GM21576 (cell line): ENCODE data around the gene CDH4.

Experiments
- ATAC-seq: cut with Tn5 transposase; IDR thresholded peaks from one replicate; pipeline ENCODE4 v1.9.1; 2021; ENCODE audit warnings: mild to moderate bottlenecking, moderate library complexity; ENCODE audit not compliant: unreplicated experiment

The CDH4 gene

DNA sequence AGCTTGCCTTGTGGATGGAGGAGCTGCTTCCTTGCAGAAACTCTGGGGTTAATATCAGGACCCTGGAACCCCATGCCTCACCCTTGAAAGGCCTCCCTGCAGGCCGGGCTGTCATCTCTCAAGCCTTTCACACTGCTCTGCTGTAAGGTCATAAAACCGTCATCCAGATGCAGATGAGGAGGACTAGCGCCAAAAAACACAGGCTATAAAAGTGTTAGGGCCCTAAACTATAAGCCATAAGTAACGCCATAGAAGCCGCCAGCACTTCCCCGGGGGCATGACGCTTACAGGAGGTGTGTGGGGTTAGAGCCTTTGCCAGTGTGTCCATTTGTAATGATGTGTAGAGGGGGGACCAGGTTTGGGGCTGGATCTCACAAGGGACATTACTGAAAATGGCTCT, 47.6 kb downstream of the CDH4 start:
- ATAC-seq: no peak

- no peak for ATAC-seq
Observed at GRCh38 chr20:61300293-61300692, 48.2 kb downstream of the CDH4 start.

- ATAC-seq: no peak
Observed at GRCh38 chr20:61300709-61301108, 48.6 kb downstream of the CDH4 start.

DNA sequence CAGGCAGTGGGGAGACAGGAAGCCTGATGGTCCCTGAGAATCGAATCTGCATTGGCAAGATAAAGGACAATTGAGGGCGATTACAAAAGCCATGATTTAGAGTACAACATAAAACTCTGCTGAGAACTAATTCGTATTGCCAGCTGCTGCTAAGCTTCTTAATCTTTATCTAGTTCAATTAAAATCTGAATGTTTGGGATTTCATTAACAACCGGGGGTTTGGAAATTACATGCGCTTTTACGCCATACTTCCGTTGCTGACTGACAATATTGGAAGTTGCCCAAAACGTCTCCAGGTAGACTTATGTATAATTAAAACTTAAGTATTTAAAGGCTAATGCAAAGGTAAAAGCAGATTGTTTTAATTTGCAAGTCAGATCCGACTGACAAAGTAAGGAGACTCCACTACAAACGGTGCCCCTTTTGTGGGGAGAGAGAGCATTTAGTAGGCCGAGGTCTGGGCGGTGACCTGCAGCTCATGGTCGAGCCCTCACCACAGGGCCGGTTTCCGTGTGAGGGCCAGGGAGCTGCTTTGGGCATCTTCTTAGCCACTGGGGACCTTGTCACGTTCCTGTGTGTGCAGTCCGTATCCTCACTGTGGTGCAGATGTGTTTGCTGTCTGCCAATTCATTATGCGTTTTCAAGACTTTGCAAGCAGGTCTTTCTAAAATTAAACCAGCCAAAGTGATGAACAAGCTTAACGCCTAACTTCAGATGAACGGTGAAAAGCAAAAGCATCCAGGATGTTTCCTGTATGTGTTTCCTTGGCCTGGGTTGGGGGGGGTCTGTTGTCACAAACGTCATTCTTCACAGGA, 49.9 kb downstream of the CDH4 start:
- ATAC-seq: no peak

- ATAC-seq: no peak
Observed at GRCh38 chr20:61303217-61303616, 51.2 kb downstream of the CDH4 start.

GRCh38 chr20:61303675-61304074, 51.6 kb downstream of the CDH4 start:
- no peak for ATAC-seq

DNA sequence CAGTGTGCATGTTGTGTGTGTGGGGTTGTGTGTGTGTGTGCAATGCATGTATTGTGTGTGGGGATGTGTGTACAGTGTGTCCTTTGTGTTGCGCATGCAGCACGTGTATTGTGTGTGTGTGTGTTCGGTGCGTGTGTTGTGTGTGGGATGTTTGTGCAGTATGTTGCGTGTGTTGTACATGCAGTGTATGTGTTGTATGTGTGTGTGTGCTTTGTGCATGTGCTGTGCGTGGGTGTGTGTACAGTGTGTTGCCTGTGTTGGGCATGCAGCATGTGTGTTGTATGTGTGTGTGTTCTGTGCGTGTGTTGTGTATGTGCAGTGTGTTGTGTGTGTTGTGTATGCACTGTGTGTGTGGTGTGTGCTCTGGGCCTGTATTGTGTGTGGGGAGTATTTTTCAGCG, 52.7 kb downstream of the CDH4 start:
- no peak for ATAC-seq

GRCh38 chr20:61306937-61307475, 54.9 kb downstream of the CDH4 start:
- ATAC-seq: no peak

DNA sequence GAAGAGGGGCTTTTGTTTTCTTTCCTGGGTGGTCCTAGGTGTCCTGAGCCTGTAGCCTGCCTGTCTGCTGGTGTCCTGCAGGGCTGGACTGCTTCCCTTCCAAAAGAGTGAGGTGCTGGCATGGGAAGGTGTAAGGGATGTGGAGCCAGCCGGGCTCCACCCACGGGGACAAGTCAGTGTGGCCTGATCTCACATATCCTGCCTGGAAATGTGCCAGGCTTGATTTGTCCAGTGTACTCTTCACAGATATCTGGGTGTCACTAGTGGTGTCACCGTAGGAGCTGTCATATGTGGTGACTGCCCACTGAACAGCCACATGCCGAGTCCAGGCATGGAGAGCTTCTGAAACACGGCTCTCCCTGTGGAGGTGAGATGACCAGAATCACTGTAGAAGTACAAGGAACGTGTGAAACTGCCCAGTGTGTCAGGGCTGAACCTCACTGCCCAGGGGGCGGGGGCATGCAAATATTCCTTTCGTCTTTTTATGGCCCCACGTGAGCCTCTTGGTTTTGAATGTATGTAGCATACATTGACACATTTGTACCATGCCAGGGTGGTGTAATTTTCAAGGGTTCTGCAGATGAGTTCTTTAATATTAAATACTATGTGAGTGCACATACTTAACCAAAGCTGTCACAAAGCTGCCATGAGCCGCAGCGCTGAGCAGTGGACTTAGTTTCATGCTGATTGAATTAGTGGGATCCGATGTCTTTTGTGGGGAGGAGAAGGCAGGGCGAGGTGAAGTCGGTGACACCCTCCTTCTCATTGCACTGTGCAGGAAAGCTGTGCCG, 55.8 kb downstream of the CDH4 start:
- ATAC-seq: no peak

- no peak for ATAC-seq
Observed at GRCh38 chr20:61308477-61308774, 56.4 kb downstream of the CDH4 start.

GRCh38 chr20:61310954-61311353, 58.9 kb downstream of the CDH4 start:
- no peak for ATAC-seq

DNA sequence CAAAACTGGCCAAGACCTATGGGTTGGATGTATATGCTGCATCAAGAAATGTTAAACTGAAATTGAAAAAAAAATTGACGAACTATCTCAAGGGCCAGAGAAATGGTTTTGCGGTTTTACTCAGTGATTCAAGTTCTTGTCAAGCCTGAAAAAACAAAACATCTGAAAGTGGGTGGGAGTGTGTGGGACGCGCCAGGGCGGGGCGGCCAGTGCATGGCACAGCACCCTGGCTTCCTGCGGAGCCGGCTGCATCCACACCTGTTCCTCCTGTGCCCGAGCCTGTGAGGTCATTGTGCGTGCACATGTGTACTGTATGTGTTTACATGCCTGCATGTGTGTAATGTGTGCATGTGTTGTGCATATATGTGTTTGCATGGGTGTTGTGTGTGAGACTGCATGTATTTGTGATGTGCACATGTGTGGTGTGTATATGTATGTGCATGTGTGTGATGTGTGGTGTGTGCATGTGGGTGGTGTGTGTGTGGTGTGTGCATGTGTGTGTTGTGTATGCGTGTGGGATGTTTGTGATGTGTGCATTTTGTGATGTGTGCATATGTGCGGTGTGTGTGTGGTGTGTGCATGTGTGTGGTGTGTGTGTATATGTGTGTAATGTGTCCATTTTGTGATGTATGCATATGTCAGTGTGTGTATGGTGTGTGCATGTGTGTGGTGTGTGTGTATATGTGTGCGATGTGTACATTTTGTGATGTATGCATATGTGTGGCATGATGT, 59.8 kb downstream of the CDH4 start:
- no peak for ATAC-seq

- no peak for ATAC-seq
Observed at GRCh38 chr20:61312925-61313324, 60.9 kb downstream of the CDH4 start.

GRCh38 chr20:61313396-61313795, 61.3 kb downstream of the CDH4 start:
- ATAC-seq: no peak

DNA sequence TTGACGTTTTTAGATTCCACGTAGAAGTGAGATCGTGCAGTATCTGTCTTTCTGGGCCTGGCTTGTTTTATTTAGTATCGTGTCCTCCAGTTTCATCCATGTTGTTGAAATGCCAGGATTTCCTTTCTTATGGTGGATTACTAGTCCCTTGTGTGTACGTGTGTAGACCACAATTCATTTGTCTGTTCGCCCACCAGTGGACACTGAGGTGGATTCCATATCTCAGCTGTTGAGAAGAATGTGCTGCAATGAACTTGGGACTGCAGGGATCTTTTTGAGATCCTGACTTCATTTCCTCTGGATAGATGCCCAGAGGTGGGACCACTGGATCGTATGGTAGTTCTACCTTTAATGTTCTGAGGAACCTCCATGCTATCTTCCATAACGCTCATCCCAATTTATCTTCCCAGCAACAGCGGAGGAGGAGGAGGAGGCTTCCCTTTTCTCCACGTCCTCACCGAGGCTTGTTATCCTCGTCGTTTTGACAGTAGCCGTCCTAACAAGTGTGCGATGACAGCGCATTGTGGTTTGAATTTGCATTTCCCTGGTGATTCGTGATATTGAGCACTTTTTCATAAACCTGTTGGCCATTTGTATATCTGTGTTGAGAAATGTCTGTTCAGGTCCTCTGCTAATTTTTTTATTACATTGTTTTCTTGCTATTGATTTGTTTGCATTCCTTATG, 62.4 kb downstream of the CDH4 start:
- no peak for ATAC-seq

- no peak for ATAC-seq
Observed at GRCh38 chr20:61315319-61315718, 63.3 kb downstream of the CDH4 start.

- ATAC-seq: no peak
Observed at GRCh38 chr20:61316346-61316745, 64.3 kb downstream of the CDH4 start.

DNA sequence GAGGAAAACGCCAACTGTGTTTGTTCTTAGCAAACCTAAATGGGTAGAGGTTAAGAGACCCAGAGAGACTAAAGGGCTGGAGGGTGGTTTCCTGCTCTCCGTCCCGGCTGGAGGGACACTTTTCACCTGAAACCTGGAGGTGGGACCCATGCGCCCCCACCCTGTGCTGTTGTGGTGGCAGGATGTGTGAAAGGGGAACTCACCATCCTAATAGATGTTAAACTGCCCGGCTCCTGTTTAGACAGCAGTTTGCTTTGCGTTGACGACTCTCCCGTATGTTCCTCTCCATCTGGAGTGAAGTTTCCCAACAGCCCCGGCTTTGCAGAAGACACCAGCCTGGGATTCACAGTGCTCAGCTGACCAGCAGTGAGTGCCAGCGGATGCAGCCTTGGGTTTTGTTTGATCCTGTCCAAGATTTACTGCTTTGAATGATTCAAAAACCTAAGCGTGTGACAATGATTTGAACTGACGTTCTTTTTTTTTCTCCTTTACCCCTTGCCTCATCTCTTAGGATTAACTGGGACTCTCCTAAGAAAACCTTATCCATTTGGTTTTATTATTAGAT, 66.0 kb downstream of the CDH4 start:
- no peak for ATAC-seq

DNA sequence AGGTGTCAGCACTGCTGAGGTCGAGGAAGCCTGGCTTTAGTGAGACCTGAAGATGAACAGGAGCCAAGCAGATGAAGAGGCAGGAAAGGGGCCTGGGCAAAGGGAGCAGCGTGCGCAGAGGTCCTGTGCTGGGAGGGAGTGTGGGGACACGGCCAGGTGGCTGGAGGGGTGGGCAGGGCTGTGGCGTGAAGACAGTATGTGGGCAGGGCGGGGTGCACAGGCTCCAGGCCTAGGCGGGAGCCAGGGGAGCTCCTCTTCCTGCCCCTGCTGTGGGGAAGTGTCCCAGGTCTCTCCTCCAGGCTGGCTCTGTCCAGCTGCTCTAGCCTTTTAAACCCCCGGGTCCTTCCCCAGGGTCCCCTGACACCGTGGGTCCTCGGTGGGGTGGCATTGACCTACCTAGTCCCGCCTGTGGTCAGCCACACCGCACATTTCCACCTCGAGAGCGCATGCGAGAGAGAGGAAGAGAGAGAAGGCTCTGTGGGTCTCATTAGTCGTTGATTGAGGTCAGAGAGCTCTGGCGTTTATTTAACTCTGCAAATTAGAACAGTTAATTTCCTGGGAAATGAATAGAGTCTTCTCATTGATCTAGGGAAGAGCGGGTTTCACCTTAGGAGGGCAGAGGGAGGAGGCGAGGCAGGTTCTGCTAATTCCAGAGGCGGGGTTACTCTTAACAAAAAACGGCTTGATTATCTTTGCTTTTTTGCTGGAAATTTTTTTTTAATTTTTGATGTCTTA, 68.8 kb downstream of the CDH4 start:
- ATAC-seq: no peak

DNA sequence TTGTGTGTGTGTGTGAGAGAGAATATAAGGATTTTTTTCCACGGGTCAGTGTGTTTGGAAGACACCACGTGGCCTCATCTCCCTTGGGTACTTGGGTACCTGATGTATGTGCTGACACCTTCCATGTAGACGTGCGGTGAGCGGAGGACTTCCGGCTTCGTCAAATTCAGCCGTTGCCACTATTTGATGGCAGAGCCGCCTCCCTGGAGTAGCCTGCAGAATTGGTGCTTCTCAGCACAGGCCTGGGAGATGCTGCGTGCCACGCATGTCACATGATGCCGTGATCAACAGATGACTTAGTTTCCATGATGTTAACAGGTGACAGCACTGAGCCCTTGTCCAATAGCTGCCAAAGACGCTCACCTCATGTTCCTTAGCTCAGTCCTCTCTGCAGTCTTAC, 69.4 kb downstream of the CDH4 start:
- ATAC-seq: no peak
